PFSK-1 (cell line): ENCODE data around the gene USP14.

Experiments used
- POLR2AphosphoS5 ChIP-seq: IDR thresholded peaks from 2 replicates; pipeline ENCODE4 v1.6.1; 2012; ENCODE audit warnings: low read depth, mild to moderate bottlenecking, control low read depth, low read length, moderate library complexity
- SIN3A ChIP-seq: IDR thresholded peaks from 2 replicates; pipeline ENCODE4 v1.6.1; 2012; ENCODE audit warnings: mild to moderate bottlenecking, low read length, moderate library complexity, borderline replicate concordance; ENCODE audit not compliant: insufficient read depth
- TAF1 ChIP-seq: IDR thresholded peaks from 2 replicates; pipeline ENCODE4 v1.6.1; 2012; ENCODE audit warnings: low read length, control low read depth, borderline replicate concordance; ENCODE audit not compliant: insufficient read depth
- TF ChIP-seq, protein P1 (sequence below), 2 experiments: IDR thresholded peaks; 2 replicates each; pipeline versions ENCODE4 v1.6.1 to v1.8.0; 2011 to 2012; ENCODE audit warnings: low read depth in 2 of 2, low read length in 2 of 2, control low read depth in 1 of 2, inconsistent platforms in 1 of 2, mild to moderate bottlenecking in 1 of 2, moderate library complexity in 1 of 2; ENCODE audit not compliant: insufficient read depth in 1 of 2

- TF ChIP-seq POLR2AphosphoS5 (no peak), TAF1 (no peak), SIN3A (no peak)
- TF ChIP-seq, protein P1, sequence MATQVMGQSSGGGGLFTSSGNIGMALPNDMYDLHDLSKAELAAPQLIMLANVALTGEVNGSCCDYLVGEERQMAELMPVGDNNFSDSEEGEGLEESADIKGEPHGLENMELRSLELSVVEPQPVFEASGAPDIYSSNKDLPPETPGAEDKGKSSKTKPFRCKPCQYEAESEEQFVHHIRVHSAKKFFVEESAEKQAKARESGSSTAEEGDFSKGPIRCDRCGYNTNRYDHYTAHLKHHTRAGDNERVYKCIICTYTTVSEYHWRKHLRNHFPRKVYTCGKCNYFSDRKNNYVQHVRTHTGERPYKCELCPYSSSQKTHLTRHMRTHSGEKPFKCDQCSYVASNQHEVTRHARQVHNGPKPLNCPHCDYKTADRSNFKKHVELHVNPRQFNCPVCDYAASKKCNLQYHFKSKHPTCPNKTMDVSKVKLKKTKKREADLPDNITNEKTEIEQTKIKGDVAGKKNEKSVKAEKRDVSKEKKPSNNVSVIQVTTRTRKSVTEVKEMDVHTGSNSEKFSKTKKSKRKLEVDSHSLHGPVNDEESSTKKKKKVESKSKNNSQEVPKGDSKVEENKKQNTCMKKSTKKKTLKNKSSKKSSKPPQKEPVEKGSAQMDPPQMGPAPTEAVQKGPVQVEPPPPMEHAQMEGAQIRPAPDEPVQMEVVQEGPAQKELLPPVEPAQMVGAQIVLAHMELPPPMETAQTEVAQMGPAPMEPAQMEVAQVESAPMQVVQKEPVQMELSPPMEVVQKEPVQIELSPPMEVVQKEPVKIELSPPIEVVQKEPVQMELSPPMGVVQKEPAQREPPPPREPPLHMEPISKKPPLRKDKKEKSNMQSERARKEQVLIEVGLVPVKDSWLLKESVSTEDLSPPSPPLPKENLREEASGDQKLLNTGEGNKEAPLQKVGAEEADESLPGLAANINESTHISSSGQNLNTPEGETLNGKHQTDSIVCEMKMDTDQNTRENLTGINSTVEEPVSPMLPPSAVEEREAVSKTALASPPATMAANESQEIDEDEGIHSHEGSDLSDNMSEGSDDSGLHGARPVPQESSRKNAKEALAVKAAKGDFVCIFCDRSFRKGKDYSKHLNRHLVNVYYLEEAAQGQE (IDR thresholded peaks at IDR 0.05; ENCODE audit: insufficient read depth in 1 of 2, low read depth in 2 of 2, low read length in 2 of 2) = no peak
Measured at GRCh38 chr18:255171-255570, 96.8 kb downstream of the USP14 start.
